ENCODE measurements around the gene GALNT17.

DNA sequence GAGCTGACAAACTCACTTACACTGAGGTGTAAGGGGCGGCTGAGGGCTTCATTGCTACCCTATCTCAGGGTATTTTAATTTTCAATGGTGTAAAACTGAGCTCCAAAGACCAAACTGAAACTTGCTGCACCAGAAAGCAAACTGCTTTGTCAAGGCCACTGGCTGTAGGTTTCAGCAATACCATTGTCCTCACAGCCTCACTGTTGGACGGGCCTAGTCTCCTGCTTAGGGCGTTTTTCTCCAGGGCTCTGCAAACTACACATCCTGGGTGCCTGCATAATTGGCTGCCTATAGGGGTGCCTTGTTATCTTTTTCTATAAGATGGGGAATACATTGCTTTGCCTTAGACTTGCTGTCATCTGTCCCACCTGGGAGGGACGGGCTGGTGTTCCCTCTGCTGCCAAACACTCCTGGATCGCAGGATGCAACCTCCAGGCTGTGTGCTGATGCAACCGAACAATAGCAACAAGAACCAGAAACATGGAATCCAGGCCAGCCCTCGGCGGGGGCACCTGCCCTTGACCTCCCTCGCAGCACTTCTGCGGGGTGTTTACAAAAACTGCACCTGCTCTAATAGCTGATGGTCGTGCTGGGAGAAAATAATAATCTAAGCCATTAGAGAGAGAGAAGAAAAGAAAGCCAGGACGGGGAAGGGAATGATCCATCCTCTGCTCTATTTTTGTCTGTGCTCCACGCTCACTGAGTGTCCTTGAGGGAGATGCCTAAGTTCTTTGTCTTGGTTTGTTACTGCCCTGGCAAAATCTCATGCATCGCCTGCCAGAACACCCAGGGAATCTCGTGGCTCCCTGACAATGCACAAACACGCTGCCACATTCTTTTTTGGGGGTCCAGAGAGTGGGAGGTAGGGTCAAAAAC is 104.5 kb downstream of the GALNT17 start:
- TF ChIP-seq ZNF384 (IDR thresholded peaks at IDR 0.05): no peak
- TF ChIP-seq NFRKB (IDR thresholded peaks at IDR 0.05): no peak
- no peak for TF ChIP-seq FOXA1 (IDR thresholded peaks at IDR 0.05)
- no peak for TF ChIP-seq TARDBP (IDR thresholded peaks at IDR 0.05)
- no peak for TF ChIP-seq SP1 (IDR thresholded peaks at IDR 0.05)
- TF ChIP-seq CTBP1 (IDR thresholded peaks at IDR 0.05; ENCODE audit: borderline replicate concordance): no peak
- no peak for TF ChIP-seq SUZ12 (IDR thresholded peaks at IDR 0.05)
- TF ChIP-seq BHLHE40 (IDR thresholded peaks at IDR 0.05; ENCODE audit: borderline replicate concordance): no peak
- TF ChIP-seq ARNT (IDR thresholded peaks at IDR 0.05): no peak
- TF ChIP-seq FOXK2 (IDR thresholded peaks at IDR 0.05): no peak
- no peak for TF ChIP-seq L3MBTL2 (conservative IDR thresholded peaks at IDR 0.05)
- no peak for TF ChIP-seq FOXM1 (IDR thresholded peaks at IDR 0.05; ENCODE audit: borderline replicate concordance)
- TF ChIP-seq HDGF (IDR thresholded peaks at IDR 0.05; ENCODE audit: borderline replicate concordance): no peak
- no peak for TF ChIP-seq ELF4 (IDR thresholded peaks at IDR 0.05)
